ENCODE results near the gene CNDP1.
"Not testable (repeated sequence)": the region's sequence is repeated elsewhere in the genome, so short reads cannot be mapped to it uniquely, and the experiment has no call there.

The CNDP1 gene

GRCh38 chr18:74546007-74546406 lies 11.7 kb downstream of the CNDP1 start:
- DNase-seq (ENCODE audit: low read depth in 2 of 2) = no peak

GRCh38 chr18:74546751-74547530 lies 12.6 kb downstream of the CNDP1 start:
- no peak for DNase-seq (ENCODE audit: low read depth in 2 of 2)

GRCh38 chr18:74547860-74548259 lies 13.6 kb downstream of the CNDP1 start:
- DNase-seq (ENCODE audit: low read depth in 2 of 2) = no peak

- no peak for DNase-seq (ENCODE audit: low read depth in 2 of 2)
Measured at GRCh38 chr18:74549591-74550104, 15.3 kb downstream of the CNDP1 start.

- no peak for DNase-seq (ENCODE audit: low read depth in 2 of 2)
Measured at GRCh38 chr18:74550886-74551285, 16.6 kb downstream of the CNDP1 start.

GRCh38 chr18:74551452-74551851 lies 17.2 kb downstream of the CNDP1 start:
- DNase-seq (ENCODE audit: low read depth in 2 of 2) = no peak

- peak; percentile 28 to 36 for DNase-seq (ENCODE audit: low read depth in 2 of 2)
Measured at GRCh38 chr18:74551936-74552555, 17.7 kb downstream of the CNDP1 start.

- no peak for DNase-seq (ENCODE audit: low read depth in 2 of 2)
Measured at GRCh38 chr18:74556126-74556525, 21.8 kb downstream of the CNDP1 start.

GRCh38 chr18:74558096-74558495 lies 23.8 kb downstream of the CNDP1 start:
- no peak for DNase-seq (ENCODE audit: low read depth in 2 of 2)

- DNase-seq (ENCODE audit: low read depth in 2 of 2) = no peak
Measured at GRCh38 chr18:74562131-74562730, 27.9 kb downstream of the CNDP1 start.

- no peak for DNase-seq (ENCODE audit: low read depth in 2 of 2)
Measured at GRCh38 chr18:74562775-74563174, 28.5 kb downstream of the CNDP1 start.

GRCh38 chr18:74563999-74564398 lies 29.7 kb downstream of the CNDP1 start:
- DNase-seq (ENCODE audit: low read depth in 2 of 2) = no peak

GRCh38 chr18:74565164-74565563 lies 30.9 kb downstream of the CNDP1 start:
- DNase-seq (ENCODE audit: low read depth in 2 of 2) = not testable (repeated sequence)

GRCh38 chr18:74565993-74566392 lies 31.7 kb downstream of the CNDP1 start:
- not testable (repeated sequence) for DNase-seq (ENCODE audit: low read depth in 2 of 2)

GRCh38 chr18:74567822-74568221 lies 33.5 kb downstream of the CNDP1 start:
- no peak for DNase-seq (ENCODE audit: low read depth in 2 of 2)

GRCh38 chr18:74569401-74569800 lies 35.1 kb downstream of the CNDP1 start:
- DNase-seq (ENCODE audit: low read depth in 2 of 2) = no peak

- DNase-seq (ENCODE audit: low read depth in 2 of 2) = no peak
Measured at GRCh38 chr18:74570266-74570665, 36.0 kb downstream of the CNDP1 start.

- no peak for DNase-seq (ENCODE audit: low read depth in 2 of 2)
Measured at GRCh38 chr18:74571895-74572680, 37.8 kb downstream of the CNDP1 start.

- DNase-seq (ENCODE audit: low read depth in 2 of 2) = no peak
Measured at GRCh38 chr18:74573053-74573452, 38.8 kb downstream of the CNDP1 start.

- DNase-seq (ENCODE audit: low read depth in 2 of 2) = no peak
Measured at GRCh38 chr18:74574916-74575315, 40.6 kb downstream of the CNDP1 start.

GRCh38 chr18:74577019-74577418 lies 42.7 kb downstream of the CNDP1 start:
- no peak for DNase-seq (ENCODE audit: low read depth in 2 of 2)

- DNase-seq (ENCODE audit: low read depth in 2 of 2) = no peak
Measured at GRCh38 chr18:74579496-74580065, 45.3 kb downstream of the CNDP1 start.

Data from fibroblast of skin of left biceps (primary cell).